K562 (cell line): ENCODE measurements around the gene SYNGR3. TPM values are rescaled to one million over a fixed set of nuclear protein-coding genes. Genes with fewer than 3 reads are reported as not detected.

Experiments used
- ATAC-seq: fragments of 200-7000 bp; cut with Tn5 transposase; 3 replicates; pipeline ENCODE4 v1.9.1; 2020; ENCODE audit warnings: moderate library complexity
- BruUV-seq: library from RNA; stranded (reverse); fragments of 400-500 nt; replicated peaks from 2 replicates; lab custom pipeline; 2021; lab: Mats Ljungman, UMichigan
- CTCF ChIA-PET: fragments of 300-600 bp; formaldehyde crosslinking; extraction: SDS; loops from one replicate; lab custom pipeline; 2021; ENCODE audit warnings: low intra/inter-chr PET ratio; lab: Yijun Ruan, JAX
- POLR2A ChIA-PET: fragments of 300-600, 350-650 bp; sonication (Branson Sonifier 250); formaldehyde crosslinking; extraction: SDS; loops from one replicate; lab custom pipeline; 2021; ENCODE audit warnings: antibody characterized with exemption, inconsistent platforms; lab: Yijun Ruan, JAX
- DNase-seq, 4 experiments: peaks; one replicate each; pipeline versions ENCODE4 v3.0.0 to v3.0.0-alpha.2; 2011 to 2018; ENCODE audit warnings: low spot score in 3 of 4, mixed read lengths in 3 of 4; ENCODE audit errors: extremely low read depth in 1 of 4
- FAIRE-seq: peaks from 2 replicates; lab custom pipeline; 2011; peaks lifted over from hg19 to GRCh38; lab: Jason Lieb, UNC
- H2AFZ ChIP-seq: 2 replicates; pipeline ENCODE4 v1.6.0; 2011; ENCODE audit warnings: low read depth, low read length, control low read depth, inconsistent platforms
- H3K27ac ChIP-seq: fragments of 200-600 bp; 3 replicates; pipeline ENCODE4 v1.8.0; 2011; ENCODE audit warnings: low read depth, mild to moderate bottlenecking, control low read depth, inconsistent platforms, low read length, moderate library complexity, mixed read lengths; ENCODE audit errors: extremely low read depth
- H3K27me3 ChIP-seq, 2 experiments: fragments of 300-600 bp in 1 of 2; 2 replicates in 1 of 2; 3 replicates in 1 of 2; pipeline versions ENCODE4 v1.6.0 to v1.8.0; 2011; ENCODE audit warnings: inconsistent platforms in 2 of 2, low read length in 2 of 2, mild to moderate bottlenecking in 1 of 2, mixed read lengths in 1 of 2, moderate library complexity in 1 of 2; ENCODE audit not compliant: control insufficient read depth in 2 of 2, insufficient read depth in 2 of 2
- H3K36me3 ChIP-seq: fragments of 300-600 bp; 3 replicates; pipeline ENCODE4 v1.8.0; 2011; ENCODE audit warnings: mild to moderate bottlenecking, low read length, inconsistent platforms; ENCODE audit not compliant: control insufficient read depth, insufficient read depth
- H3K4me1 ChIP-seq, 2 experiments: fragments of 200-600 bp in 1 of 2; replicated peaks in 1 of 2; 2 replicates in 1 of 2; 3 replicates in 1 of 2; pipeline versions ENCODE4 v1.5.1 to v1.8.0; 2011; ENCODE audit warnings: inconsistent platforms in 2 of 2, low read length in 2 of 2, mild to moderate bottlenecking in 1 of 2, mixed read lengths in 1 of 2, moderate library complexity in 1 of 2; ENCODE audit not compliant: control insufficient read depth in 2 of 2, insufficient read depth in 2 of 2
- H3K4me2 ChIP-seq: 2 replicates; pipeline ENCODE4 v1.6.1; 2011; ENCODE audit warnings: low read length, control low read depth, inconsistent platforms, mixed read lengths; ENCODE audit not compliant: insufficient read depth
- H3K4me3 ChIP-seq: fragments of 200-600 bp; sonication (generic), shearing (Covaris generic); 2 replicates; pipeline ENCODE4 v1.5.1; 2016; ENCODE audit warnings: control low read depth, inconsistent platforms
- H3K79me2 ChIP-seq: fragments of 200-600 bp; 3 replicates; pipeline ENCODE4 v1.8.0; 2011; ENCODE audit warnings: low read length, inconsistent platforms; ENCODE audit not compliant: control insufficient read depth, insufficient read depth
- H3K9ac ChIP-seq, 2 experiments: 2 replicates each; pipeline versions ENCODE4 v1.6.0 to v1.6.1; 2011; ENCODE audit warnings: low read depth in 2 of 2, low read length in 2 of 2, control low read depth in 1 of 2, inconsistent platforms in 1 of 2, mild to moderate bottlenecking in 1 of 2, mixed read lengths in 1 of 2; ENCODE audit not compliant: insufficient read depth in 1 of 2
- H3K9me1 ChIP-seq: one replicate; pipeline ENCODE4 v1.6.0; 2011; ENCODE audit warnings: inconsistent platforms, mild to moderate bottlenecking, low read length, moderate library complexity; ENCODE audit not compliant: control insufficient read depth, insufficient read depth
- H3K9me3 ChIP-seq: replicated peaks from 2 replicates; pipeline ENCODE4 v1.5.1; 2011; ENCODE audit warnings: low read depth, low read length, inconsistent platforms; ENCODE audit not compliant: control insufficient read depth, insufficient read depth
- H4K20me1 ChIP-seq: replicated peaks from 2 replicates; pipeline ENCODE4 v1.6.1; 2011; ENCODE audit warnings: low read length, inconsistent platforms, mixed read lengths; ENCODE audit not compliant: control insufficient read depth, insufficient read depth
- SMAD1 ChIP-seq: fragments of 150-350 bp; IDR thresholded peaks from 2 replicates; pipeline ENCODE4 v1.6.1; 2014; ENCODE audit warnings: low read length, low read depth; ENCODE audit not compliant: partially characterized antibody
- ZNF311 ChIP-seq: fragments of 250-450 bp; sonication (Bioruptor Pico); IDR thresholded peaks from 2 replicates; pipeline ENCODE4 v1.4.0; 2020; ENCODE audit warnings: mild to moderate bottlenecking, moderate library complexity
- ZNF780A ChIP-seq: fragments of 250-450 bp; sonication (Bioruptor Pico); IDR thresholded peaks from 2 replicates; pipeline ENCODE4 v1.5.0; 2021; ENCODE audit warnings: mild to moderate bottlenecking
- WGBS: fragments of 100-300 bp; shearing (Covaris generic); methylation state at CpG from one replicate; pipeline ENCODE4 v1.1.6; 2016; ENCODE audit warnings: low coverage, mixed read lengths; ENCODE audit not compliant: insufficient coverage; ENCODE audit errors: missing lambda C conversion rate; 5-methylcytosine and 5-hydroxymethylcytosine counted together
- in situ Hi-C: fragments of 300-500 bp; cut with MboI; formaldehyde crosslinking; loops from 4 replicates; pipeline ENCODE4 v1.15.0; 2018; ENCODE audit warnings: inconsistent platforms, mixed read lengths
- intact Hi-C: fragments of 100-400 bp; cut with micrococcal nuclease; formaldehyde crosslinking; loops from 2 replicates; pipeline ENCODE4 v1.14.2; 2022
- polyA plus RNA-seq, 8 experiments: library from polyadenylated mRNA; depleted of rRNA in 4 of 8; stranded (reverse) in 5 of 8; unstranded in 3 of 8; fragments of >200 nt; fragmentation: Nextera tagmentation in 2 of 8; fragmentation: Illumina TruSeq in 1 of 8; extraction: Ambion mirVana in 2 of 8; extraction: Trizol in 1 of 8; gene quantifications; 2 replicates each; pipeline versions ENCODE4 v1.2.1 to v1.2.3, GENCODE V29; 2011 to 2014; ENCODE audit warnings: inconsistent platforms in 1 of 8, missing spikeins in 1 of 8
- total RNA-seq, 7 experiments: library from RNA; depleted of rRNA in 6 of 7; stranded (reverse); fragments of >200 nt in 6 of 7; fragmentation: Illumina TruSeq in 2 of 7; extraction: Trizol in 2 of 7; gene quantifications; 2 replicates each; pipeline versions ENCODE4 v1.2.1 to v1.2.3, GENCODE V29; 2011 to 2021; ENCODE audit warnings: low replicate concordance in 1 of 7
- TF ChIP-seq, protein P1 (sequence below): fragments of 450-650 bp; IDR thresholded peaks from 2 replicates; pipeline ENCODE4 v1.6.1; 2017; ENCODE audit warnings: antibody characterized with exemption, mild to moderate bottlenecking

Gene SYNGR3
- total and polyA plus RNA-seq, 9 of the 15 experiments (the other 6 are each of a cell fraction or from before 2014, with no cell fraction given): 3.7 to 69.2 (median 36.3) TPM

DNA sequence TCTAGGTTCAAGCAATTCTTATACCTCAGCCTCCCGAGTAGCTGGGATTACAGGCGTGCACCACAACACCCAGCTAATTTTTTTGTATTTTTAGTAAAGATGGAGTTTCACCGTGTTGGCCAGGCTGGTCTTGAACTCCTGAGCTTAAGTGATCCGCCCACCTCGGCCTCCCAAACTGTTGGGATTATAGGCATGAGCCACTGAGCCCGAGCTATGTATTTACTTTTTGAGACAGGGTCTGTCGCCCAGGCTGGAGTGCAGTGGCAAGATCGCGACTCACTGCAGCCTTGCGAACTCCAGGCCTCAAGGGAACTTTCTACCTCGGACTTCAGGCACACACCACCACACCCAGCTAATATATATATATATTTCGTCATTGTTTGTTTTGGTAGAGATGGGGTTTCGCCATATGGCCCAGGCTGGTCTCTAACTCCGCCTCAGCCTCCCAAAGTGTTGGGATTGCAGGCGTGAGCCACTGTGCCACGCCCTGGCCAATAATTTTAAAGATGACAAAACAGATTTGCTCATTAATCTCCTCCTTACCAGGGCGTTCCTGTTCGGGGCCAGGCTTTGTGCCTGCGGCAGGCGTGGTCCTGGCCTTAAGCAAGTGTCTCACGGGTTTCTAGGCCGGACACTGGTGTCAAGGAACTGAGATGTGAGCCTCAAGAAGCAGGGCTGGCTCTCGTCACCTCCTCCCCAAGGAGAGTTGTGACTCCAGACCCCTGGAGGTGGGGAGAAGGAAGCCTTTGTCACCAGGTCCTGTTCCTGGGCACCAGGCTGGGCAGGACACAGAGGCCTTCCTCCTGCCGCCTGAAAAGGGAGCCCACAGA lies 25.6 kb downstream of the SYNGR3 start (continued):
- TF ChIP-seq SMAD1 (no peak), ZNF311 (CRISPR knock-in tag) (no peak)
- TF ChIP-seq, protein P1, sequence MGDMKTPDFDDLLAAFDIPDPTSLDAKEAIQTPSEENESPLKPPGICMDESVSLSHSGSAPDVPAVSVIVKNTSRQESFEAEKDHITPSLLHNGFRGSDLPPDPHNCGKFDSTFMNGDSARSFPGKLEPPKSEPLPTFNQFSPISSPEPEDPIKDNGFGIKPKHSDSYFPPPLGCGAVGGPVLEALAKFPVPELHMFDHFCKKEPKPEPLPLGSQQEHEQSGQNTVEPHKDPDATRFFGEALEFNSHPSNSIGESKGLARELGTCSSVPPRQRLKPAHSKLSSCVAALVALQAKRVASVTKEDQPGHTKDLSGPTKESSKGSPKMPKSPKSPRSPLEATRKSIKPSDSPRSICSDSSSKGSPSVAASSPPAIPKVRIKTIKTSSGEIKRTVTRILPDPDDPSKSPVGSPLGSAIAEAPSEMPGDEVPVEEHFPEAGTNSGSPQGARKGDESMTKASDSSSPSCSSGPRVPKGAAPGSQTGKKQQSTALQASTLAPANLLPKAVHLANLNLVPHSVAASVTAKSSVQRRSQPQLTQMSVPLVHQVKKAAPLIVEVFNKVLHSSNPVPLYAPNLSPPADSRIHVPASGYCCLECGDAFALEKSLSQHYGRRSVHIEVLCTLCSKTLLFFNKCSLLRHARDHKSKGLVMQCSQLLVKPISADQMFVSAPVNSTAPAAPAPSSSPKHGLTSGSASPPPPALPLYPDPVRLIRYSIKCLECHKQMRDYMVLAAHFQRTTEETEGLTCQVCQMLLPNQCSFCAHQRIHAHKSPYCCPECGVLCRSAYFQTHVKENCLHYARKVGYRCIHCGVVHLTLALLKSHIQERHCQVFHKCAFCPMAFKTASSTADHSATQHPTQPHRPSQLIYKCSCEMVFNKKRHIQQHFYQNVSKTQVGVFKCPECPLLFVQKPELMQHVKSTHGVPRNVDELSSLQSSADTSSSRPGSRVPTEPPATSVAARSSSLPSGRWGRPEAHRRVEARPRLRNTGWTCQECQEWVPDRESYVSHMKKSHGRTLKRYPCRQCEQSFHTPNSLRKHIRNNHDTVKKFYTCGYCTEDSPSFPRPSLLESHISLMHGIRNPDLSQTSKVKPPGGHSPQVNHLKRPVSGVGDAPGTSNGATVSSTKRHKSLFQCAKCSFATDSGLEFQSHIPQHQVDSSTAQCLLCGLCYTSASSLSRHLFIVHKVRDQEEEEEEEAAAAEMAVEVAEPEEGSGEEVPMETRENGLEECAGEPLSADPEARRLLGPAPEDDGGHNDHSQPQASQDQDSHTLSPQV: no peak

- intact Hi-C loops: no loop called here
- Histone ChIP-seq H3K4me1 (peaks cover 4 to 37% of the 10 kb centered on the region in 2 experiments; a peak in 4 of 5 replicates), H4K20me1 (no peaks in the 10 kb centered on the region), H3K27ac (no peak overlapping the region), H3K9me1 (no peaks in the 10 kb centered on the region), H3K9me3 (no peaks in the 10 kb centered on the region), H3K4me3 (no peak overlapping the region), H2AFZ (no peak overlapping the region), H3K9ac (peak overlapping the region in 1 of 2 experiments; percentile 90; a peak in 2 of 4 replicates), H3K36me3 (no peaks in the 10 kb centered on the region), H3K79me2 (peaks cover 1% of the 10 kb centered on the region; the same call in 2 of the 3 replicates), H3K4me2 (no peak overlapping the region), H3K27me3 (no peaks in the 10 kb centered on the region)
- FAIRE-seq (no peak), DNase-seq (no peak), ATAC-seq (no peak)
- POLR2A ChIA-PET: interaction anchor here (0.6 to 2.0 kb wide), 3 partner anchors 32 to 402 kb away, joined by 3 to 9 read pairs (median 3); partner anchors contain the start of genes GFER and TRAF7
- CTCF ChIA-PET: interaction anchor here (0.9 kb wide), 1 partner anchor 904 kb away, joined by 3 read pairs; no protein-coding TSS in a partner anchor
- in situ Hi-C loops: no loop called here
- no TSS peak for BruUV-seq
- 65% methylated on average over 7 of the region's 7 CpGs for WGBS
- TF ChIP-seq ZNF780A (CRISPR knock-in tag): no peak
Measured at GRCh38 chr16:2015947-2016208, 26.1 kb downstream of the SYNGR3 start.
